GM18508 (cell line): ENCODE measurements around the gene SNPH.
"Not testable (repeated sequence)": the region's sequence is repeated elsewhere in the genome, so short reads cannot be mapped to it uniquely, and the experiment has no call there.

Experiments
- ATAC-seq: cut with Tn5 transposase; IDR thresholded peaks from one replicate; pipeline ENCODE4 v1.9.1; 2021; ENCODE audit warnings: moderate number of reproducible peaks; ENCODE audit not compliant: insufficient read depth, unreplicated experiment

SNPH gene, protein sequence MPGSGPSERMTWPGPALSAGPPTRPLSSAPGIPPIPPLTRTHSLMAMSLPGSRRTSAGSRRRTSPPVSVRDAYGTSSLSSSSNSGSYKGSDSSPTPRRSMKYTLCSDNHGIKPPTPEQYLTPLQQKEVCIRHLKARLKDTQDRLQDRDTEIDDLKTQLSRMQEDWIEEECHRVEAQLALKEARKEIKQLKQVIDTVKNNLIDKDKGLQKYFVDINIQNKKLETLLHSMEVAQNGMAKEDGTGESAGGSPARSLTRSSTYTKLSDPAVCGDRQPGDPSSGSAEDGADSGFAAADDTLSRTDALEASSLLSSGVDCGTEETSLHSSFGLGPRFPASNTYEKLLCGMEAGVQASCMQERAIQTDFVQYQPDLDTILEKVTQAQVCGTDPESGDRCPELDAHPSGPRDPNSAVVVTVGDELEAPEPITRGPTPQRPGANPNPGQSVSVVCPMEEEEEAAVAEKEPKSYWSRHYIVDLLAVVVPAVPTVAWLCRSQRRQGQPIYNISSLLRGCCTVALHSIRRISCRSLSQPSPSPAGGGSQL

DNA sequence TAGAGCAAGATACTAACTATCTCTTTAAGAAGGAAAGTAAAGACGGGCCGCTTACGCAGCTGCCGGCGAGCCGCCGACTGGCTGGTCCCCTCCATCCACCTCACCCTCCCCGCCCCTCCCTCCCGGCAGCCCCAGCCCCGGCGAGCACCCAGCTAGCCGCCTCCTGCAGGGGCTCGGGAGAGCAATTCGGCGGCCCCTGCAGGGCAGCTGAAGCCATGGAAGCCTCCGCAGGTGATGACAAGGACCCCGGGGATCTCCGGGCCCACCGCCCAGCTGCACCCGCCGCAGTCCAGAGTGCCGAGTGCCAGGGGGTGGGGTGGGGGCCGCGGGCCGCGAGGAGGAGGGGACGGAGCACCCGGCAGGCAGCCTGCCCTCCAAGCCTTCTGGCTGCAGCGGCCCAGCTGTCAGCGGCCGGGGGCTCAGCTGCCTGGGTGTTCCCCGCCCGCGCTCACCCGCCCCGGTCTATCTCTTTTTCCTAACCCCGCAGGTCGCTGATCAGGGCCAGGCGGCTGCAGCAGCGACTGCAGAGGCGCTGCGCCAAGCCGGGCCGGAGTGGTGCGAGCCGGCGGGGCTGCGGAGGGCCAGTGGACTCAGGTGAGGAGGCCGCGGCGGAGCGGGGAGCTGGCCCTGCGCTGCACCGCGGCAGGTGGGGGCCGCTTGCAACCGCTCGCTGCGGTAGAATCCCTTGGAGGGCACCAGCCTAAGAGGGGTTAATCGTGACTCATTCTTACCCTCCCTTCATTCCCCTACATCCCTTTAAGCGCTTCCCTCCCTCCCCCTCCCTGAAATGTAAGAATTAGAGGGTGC, at the start of gene SNPH:
SNPH (plus strand) TSS at position 128 of the 807 bp plus-strand sequence. CDS start 29,946 bp downstream, outside the sequence.
- no peak for ATAC-seq

GRCh38 chr20:1216527-1217427, 49.3 kb upstream of the SNPH start:
- not testable (repeated sequence) for ATAC-seq

- not testable (repeated sequence) for ATAC-seq
These were observed 43.3 kb upstream of the SNPH start for GRCh38 chr20:1222750-1223149.

- no peak for ATAC-seq
These were observed 41.7 kb upstream of the SNPH start for GRCh38 chr20:1224205-1224890.

GRCh38 chr20:1225263-1225782, 40.8 kb upstream of the SNPH start:
- ATAC-seq, result no peak

GRCh38 chr20:1225783-1226654, 40.1 kb upstream of the SNPH start, which contains the start of gene RAD21L1:
RAD21L1 (plus strand) TSS chr20:1226044; CDS start chr20:1228454, 2,410 bp downstream.
- no peak for ATAC-seq

DNA sequence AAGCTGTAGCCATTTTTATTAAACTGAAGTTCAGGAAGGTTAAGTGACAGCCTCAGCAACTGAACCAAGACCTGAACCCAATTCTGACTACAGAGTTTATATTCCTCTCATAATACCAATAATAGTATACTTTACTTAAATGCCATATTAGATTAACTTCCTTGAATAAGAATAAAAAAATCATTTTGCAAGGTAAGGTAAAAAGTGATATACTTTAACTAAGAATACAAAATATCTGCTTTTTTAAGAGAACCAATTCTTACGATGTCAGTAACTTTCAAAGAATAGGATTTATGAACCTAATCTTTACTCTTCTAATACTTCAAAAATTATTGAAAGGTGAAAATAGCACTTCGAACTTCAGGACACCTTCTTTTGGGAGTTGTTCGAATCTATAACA, 36.6 kb upstream of the SNPH start:
- ATAC-seq, result no peak

GRCh38 chr20:1232286-1233111, 33.6 kb upstream of the SNPH start:
- no peak for ATAC-seq

- no peak for ATAC-seq
These were observed 25.5 kb upstream of the SNPH start for GRCh38 chr20:1240549-1240948.

DNA sequence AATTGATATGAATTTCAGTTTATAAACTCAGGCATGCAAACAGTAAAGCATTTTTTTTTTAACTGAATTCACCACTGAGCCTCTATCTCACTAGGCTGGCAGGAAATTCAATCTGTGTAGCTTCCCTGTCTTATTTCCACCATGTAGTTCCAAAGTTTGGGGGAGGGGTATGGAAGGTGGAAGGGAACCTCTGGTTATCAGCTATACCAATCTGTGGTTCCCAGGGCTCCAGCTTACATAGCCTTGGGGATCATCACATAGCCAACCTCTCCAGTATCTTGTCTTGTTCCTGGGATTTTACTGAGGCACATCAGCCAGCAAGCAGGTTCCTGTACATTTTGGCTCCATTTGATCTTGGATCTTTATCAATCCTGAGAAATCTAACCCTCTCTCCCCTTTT, 24.6 kb upstream of the SNPH start:
- ATAC-seq, result no peak

DNA sequence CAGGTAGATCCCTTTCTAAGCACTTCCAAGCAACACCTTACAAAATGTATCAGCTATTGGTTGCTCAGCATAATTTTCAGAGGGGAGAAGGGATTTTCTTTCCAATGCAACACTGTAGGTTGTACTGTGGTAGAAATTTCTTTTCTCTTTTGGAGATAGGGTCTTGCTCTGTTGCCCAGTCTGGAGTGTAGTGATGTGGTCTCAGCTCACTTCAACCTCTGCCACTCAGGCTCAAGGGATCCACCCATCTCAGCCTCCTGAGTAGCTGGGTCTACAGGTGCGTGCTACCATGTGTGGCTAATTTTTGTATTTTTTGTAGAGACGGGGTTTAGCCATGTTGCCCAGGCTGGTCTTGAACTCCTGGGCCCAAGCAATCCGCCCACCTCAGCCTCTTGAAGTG, 24.0 kb upstream of the SNPH start:
- no peak for ATAC-seq

DNA sequence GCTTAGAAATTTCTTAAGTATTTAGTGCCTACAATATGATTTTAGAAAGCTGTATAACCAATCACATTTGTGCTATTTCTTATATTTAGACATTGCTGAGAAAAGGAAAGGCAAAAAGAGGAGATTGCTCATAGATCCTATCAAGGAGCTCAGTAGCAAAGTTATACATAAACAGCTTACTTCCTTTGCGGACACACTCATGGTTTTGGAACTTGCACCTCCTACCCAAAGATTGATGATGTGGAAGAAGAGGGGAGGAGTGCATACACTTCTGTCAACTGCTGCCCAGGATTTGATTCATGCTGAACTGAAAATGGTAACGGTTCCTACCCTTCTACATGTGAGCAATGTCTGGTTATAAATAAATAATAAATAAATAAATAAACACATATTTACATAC, 23.6 kb upstream of the SNPH start:
- ATAC-seq, result no peak

- no peak for ATAC-seq
These were observed 20.5 kb upstream of the SNPH start for GRCh38 chr20:1245578-1245977.

DNA sequence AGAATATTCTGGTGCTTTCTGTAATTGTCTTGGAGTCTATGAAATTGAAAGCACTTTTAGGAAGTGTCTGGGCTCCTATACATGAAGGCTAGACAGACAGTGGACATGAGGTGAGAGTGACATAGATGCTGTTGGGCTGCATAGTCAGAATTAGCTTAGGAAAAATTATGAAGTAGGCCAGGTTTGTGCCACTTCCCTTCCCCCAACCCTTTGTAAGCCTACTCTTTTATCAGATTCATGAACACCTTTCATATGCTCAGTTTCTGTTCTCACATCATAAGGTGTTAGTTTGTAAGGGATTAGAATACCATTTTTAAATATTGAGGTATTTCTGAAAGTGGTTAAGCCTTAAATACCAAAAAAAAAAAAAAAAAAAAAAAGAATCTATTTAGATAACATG, 18.4 kb upstream of the SNPH start:
- ATAC-seq, result no peak

DNA sequence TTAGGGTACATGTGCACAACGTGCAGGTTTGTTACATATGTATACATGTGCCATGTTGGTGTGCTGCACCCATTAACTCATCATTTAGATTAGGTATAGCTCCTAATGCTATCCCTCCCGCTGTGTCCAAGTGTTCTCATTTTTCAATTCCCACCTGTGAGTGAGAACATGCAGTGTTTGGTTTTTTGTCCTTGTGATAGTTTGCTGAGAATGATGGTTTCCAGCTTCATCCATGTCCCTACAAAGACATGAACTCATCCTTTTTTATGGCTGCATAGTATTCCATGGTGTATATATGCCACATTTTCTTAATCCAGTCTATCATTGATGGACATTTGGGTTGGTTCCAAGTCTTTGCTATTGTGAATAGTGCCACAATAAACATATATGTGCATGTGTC, 15.8 kb upstream of the SNPH start:
- not testable (repeated sequence) for ATAC-seq

DNA sequence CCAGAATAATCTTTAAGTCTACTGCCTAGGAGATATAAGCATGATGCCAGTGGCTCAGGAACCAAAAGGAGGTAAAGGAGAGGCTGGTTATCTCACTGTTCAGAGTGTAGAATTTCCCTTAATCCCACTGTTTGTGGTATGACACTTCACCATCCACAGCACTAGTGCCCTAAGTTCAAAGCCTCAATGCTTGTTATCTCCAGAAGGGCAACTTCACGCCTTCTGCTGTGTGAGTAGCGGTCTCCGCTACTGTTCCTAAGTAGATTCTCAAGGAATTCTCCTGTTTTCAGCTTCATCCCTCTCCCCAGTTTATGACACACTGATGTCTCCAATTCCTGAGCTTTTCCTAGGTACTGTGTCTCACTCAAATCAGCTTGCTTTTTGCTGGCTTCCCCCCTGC, 13.7 kb upstream of the SNPH start:
- no peak for ATAC-seq

- no peak for ATAC-seq
These were observed 11.8 kb upstream of the SNPH start for GRCh38 chr20:1254254-1254653.

DNA sequence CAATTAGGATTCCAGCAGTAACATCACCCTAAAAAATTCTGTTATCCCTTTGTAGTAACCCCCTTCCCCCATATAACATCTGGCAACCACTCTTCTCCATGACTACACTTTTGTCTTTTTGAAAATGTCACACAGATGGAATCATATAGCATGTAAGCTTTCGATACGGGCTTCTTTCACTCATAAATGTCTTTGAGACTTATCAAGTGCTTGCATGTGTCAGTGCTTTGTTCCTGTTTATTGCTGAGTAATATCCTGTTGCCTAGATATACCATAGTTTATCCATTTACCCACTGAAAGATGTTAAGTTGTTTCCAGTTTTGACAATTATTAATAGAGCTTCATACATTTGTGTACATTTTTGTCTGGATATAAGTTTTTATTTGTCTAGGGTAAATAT, 10.4 kb upstream of the SNPH start:
- no peak for ATAC-seq
